K562 (cell line): Measurements from ENCODE around the gene RCC1. TPM values are rescaled to one million over a fixed set of nuclear protein-coding genes. Genes with fewer than 3 reads are reported as not detected.

ENCODE experiments used
- CCNT2 ChIP-seq: IDR thresholded peaks from 2 replicates; pipeline ENCODE4 v1.6.1; 2011; ENCODE audit warnings: borderline replicate concordance, low read depth, mild to moderate bottlenecking, moderate library complexity, mixed read lengths, low read length; ENCODE audit not compliant: insufficient read length; ENCODE audit errors: extremely low read depth
- HDAC8 ChIP-seq: fragments of 450-650 bp; IDR thresholded peaks from 2 replicates; pipeline ENCODE4 v1.6.1; 2016; ENCODE audit warnings: mild to moderate bottlenecking, missing genetic modification characterization, moderate library complexity, missing compliant biosample characterization
- MCM7 ChIP-seq, 2 experiments: fragments of 450-650 bp; IDR thresholded peaks; 2 replicates each; pipeline ENCODE4 v1.6.1; 2016 to 2018
- MEIS2 ChIP-seq: fragments of 450-650 bp; IDR thresholded peaks from 2 replicates; pipeline ENCODE4 v1.6.1; 2014; ENCODE audit warnings: mild to moderate bottlenecking; ENCODE audit not compliant: partially characterized antibody
- MYC ChIP-seq, 2 experiments: fragments of 250-450 bp in 1 of 2; sonication (Bioruptor Pico) in 1 of 2; IDR thresholded peaks; 2 replicates each; pipeline versions ENCODE4 v1.5.1 to v1.6.1; 2012 to 2021; ENCODE audit warnings: low read depth in 2 of 2, borderline replicate concordance in 1 of 2, improper control_type of control experiment in 1 of 2, low read length in 1 of 2, mild to moderate bottlenecking in 1 of 2, moderate library complexity in 1 of 2
- NCOA1 ChIP-seq: fragments of 450-650 bp; IDR thresholded peaks from 2 replicates; pipeline ENCODE4 v1.6.1; 2016; ENCODE audit warnings: low read depth
- NUFIP1 ChIP-seq: fragments of 450-650 bp; IDR thresholded peaks from 2 replicates; pipeline ENCODE4 v1.6.1; 2018; ENCODE audit not compliant: partially characterized antibody
- PHF20 ChIP-seq: fragments of 450-650 bp; IDR thresholded peaks from 2 replicates; pipeline ENCODE4 v1.6.1; 2018; ENCODE audit not compliant: partially characterized antibody
- PML ChIP-seq: IDR thresholded peaks from 2 replicates; pipeline ENCODE4 v1.6.1; 2012; ENCODE audit warnings: low read length, inconsistent platforms
- POLR2AphosphoS5 ChIP-seq: IDR thresholded peaks from 2 replicates; pipeline ENCODE4 v1.6.1; 2011; ENCODE audit warnings: mild to moderate bottlenecking, low read depth, low read length, moderate library complexity; ENCODE audit not compliant: control insufficient read depth, insufficient read depth
- SMARCA4 ChIP-seq: fragments of 450-650 bp; IDR thresholded peaks from 2 replicates; pipeline ENCODE4 v1.6.1; 2016
- SMARCE1 ChIP-seq: fragments of 450-650 bp; IDR thresholded peaks from 2 replicates; pipeline ENCODE4 v1.7.1; 2016; ENCODE audit warnings: mild to moderate bottlenecking
- SPI1 ChIP-seq: IDR thresholded peaks from 2 replicates; pipeline ENCODE4 v1.6.1; 2011; ENCODE audit warnings: low read depth, low read length, control low read depth, borderline replicate concordance
- TEAD2 ChIP-seq: fragments of 450-650 bp; IDR thresholded peaks from 2 replicates; pipeline ENCODE4 v1.6.1; 2016; ENCODE audit warnings: missing genetic modification characterization, control low read depth, missing compliant biosample characterization
- ZBTB43 ChIP-seq: sonication (generic); formaldehyde crosslinking; IDR thresholded peaks from 2 replicates; pipeline ENCODE4 v1.8.0; 2023; ENCODE audit warnings: mild to moderate bottlenecking, missing genetic modification reagents
- ZNF212 ChIP-seq: fragments of 450-650 bp; formaldehyde crosslinking; IDR thresholded peaks from 2 replicates; pipeline ENCODE4 v1.4.0; 2020; ENCODE audit warnings: mild to moderate bottlenecking
- polyA plus RNA-seq, 8 experiments: library from polyadenylated mRNA; depleted of rRNA in 4 of 8; stranded (reverse) in 5 of 8; unstranded in 3 of 8; fragments of >200 nt; fragmentation: Nextera tagmentation in 2 of 8; fragmentation: Illumina TruSeq in 1 of 8; extraction: Ambion mirVana in 2 of 8; extraction: Trizol in 1 of 8; gene quantifications; 2 replicates each; pipeline versions ENCODE4 v1.2.1 to v1.2.3, GENCODE V29; 2011 to 2014; ENCODE audit warnings: inconsistent platforms in 1 of 8, missing spikeins in 1 of 8
- total RNA-seq, 7 experiments: library from RNA; depleted of rRNA in 6 of 7; stranded (reverse); fragments of >200 nt in 6 of 7; fragmentation: Illumina TruSeq in 2 of 7; extraction: Trizol in 2 of 7; gene quantifications; 2 replicates each; pipeline versions ENCODE4 v1.2.1 to v1.2.3, GENCODE V29; 2011 to 2021; ENCODE audit warnings: low replicate concordance in 1 of 7
- TF ChIP-seq, protein P1 (sequence below): sonication (generic); formaldehyde crosslinking; IDR thresholded peaks from 2 replicates; pipeline ENCODE4 v1.8.1; 2023; ENCODE audit warnings: mild to moderate bottlenecking, missing genetic modification reagents
- TF ChIP-seq, protein P2 (sequence below): sonication (generic); formaldehyde crosslinking; IDR thresholded peaks from 2 replicates; pipeline ENCODE4 v1.8.0; 2022; ENCODE audit warnings: mild to moderate bottlenecking, missing genetic modification reagents
- TF ChIP-seq, protein P3 (sequence below): sonication (generic); formaldehyde crosslinking; IDR thresholded peaks from 2 replicates; pipeline ENCODE4 v1.8.0; 2022; ENCODE audit warnings: missing genetic modification reagents, mild to moderate bottlenecking, borderline replicate concordance

The RCC1 gene
- total and polyA plus RNA-seq, 9 of the 15 experiments (the other 6 are each of a cell fraction or from before 2014, with no cell fraction given), result 16.4 to 202 (median 107) TPM

- TF ChIP-seq, protein P1, sequence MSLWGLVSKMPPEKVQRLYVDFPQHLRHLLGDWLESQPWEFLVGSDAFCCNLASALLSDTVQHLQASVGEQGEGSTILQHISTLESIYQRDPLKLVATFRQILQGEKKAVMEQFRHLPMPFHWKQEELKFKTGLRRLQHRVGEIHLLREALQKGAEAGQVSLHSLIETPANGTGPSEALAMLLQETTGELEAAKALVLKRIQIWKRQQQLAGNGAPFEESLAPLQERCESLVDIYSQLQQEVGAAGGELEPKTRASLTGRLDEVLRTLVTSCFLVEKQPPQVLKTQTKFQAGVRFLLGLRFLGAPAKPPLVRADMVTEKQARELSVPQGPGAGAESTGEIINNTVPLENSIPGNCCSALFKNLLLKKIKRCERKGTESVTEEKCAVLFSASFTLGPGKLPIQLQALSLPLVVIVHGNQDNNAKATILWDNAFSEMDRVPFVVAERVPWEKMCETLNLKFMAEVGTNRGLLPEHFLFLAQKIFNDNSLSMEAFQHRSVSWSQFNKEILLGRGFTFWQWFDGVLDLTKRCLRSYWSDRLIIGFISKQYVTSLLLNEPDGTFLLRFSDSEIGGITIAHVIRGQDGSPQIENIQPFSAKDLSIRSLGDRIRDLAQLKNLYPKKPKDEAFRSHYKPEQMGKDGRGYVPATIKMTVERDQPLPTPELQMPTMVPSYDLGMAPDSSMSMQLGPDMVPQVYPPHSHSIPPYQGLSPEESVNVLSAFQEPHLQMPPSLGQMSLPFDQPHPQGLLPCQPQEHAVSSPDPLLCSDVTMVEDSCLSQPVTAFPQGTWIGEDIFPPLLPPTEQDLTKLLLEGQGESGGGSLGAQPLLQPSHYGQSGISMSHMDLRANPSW, result no peak; the same call in 1 of the 2 replicates
- TF ChIP-seq HDAC8 (tag) (peak; percentile 71; the same call in 1 of the 2 replicates), PHF20 (peak; percentile 56), NCOA1 (peak; percentile 15; the same call in 1 of the 2 replicates), ZNF212 (0 out of 2 replicates have a peak, but pooled peaks have one; percentile 54), SMARCA4 (0 out of 2 replicates have a peak, but pooled peaks have one; percentile 11), PML (peak; percentile 99), CCNT2 (no peak), MEIS2 (peak; percentile 92), SMARCE1 (no peak; the same call in none of the 2 replicates), NUFIP1 (peak; percentile 28), MYC (IDR thresholded peaks at IDR 0.05; ENCODE audit: low read depth, low read length) (peak; percentile 92), MYC (CRISPR knock-in tag; IDR thresholded peaks at IDR 0.05; ENCODE audit: borderline replicate concordance, low read depth) (no peak), POLR2AphosphoS5 (peak; percentile 100), SPI1 (no peak; the same call in 1 of the 2 replicates), TEAD2 (tag) (no peak), MCM7 (IDR thresholded peaks at IDR 0.05) (no peak), ZBTB43 (CRISPR knock-in tag) (no peak)
- TF ChIP-seq, protein P2, sequence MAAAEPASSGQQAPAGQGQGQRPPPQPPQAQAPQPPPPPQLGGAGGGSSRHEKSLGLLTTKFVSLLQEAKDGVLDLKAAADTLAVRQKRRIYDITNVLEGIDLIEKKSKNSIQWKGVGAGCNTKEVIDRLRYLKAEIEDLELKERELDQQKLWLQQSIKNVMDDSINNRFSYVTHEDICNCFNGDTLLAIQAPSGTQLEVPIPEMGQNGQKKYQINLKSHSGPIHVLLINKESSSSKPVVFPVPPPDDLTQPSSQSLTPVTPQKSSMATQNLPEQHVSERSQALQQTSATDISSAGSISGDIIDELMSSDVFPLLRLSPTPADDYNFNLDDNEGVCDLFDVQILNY (CRISPR knock-in tag), result no peak
- TF ChIP-seq, protein P3, sequence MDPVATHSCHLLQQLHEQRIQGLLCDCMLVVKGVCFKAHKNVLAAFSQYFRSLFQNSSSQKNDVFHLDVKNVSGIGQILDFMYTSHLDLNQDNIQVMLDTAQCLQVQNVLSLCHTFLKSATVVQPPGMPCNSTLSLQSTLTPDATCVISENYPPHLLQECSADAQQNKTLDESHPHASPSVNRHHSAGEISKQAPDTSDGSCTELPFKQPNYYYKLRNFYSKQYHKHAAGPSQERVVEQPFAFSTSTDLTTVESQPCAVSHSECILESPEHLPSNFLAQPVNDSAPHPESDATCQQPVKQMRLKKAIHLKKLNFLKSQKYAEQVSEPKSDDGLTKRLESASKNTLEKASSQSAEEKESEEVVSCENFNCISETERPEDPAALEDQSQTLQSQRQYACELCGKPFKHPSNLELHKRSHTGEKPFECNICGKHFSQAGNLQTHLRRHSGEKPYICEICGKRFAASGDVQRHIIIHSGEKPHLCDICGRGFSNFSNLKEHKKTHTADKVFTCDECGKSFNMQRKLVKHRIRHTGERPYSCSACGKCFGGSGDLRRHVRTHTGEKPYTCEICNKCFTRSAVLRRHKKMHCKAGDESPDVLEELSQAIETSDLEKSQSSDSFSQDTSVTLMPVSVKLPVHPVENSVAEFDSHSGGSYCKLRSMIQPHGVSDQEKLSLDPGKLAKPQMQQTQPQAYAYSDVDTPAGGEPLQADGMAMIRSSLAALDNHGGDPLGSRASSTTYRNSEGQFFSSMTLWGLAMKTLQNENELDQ (CRISPR knock-in tag), result no peak
Measured at GRCh38 chr1:28505406-28506187, at the start of gene RCC1 (continued).
